Uterus (tissue), 4 donors: ENCODE results near the gene SHROOM3. TPM values are rescaled to one million over a fixed set of nuclear protein-coding genes. Genes with fewer than 3 reads are reported as not detected.

Experiments
- DNase-seq, 2 donors: peaks; one replicate each; pipeline ENCODE4 v3.0.0-alpha.2; 2019 to 2020
- H3K27ac ChIP-seq, 2 donors: fragments of 200-600 bp; sonication (generic); 1 replicate in 1 of 2; 2 replicates in 1 of 2; pipeline ENCODE4 v1.5.1; 2016 to 2018
- H3K27me3 ChIP-seq, 2 donors: fragments of 200-600 bp; sonication (generic); one replicate each; pipeline ENCODE4 v1.5.1; 2018 to 2019; ENCODE audit warnings: control low read depth in 1 of 2
- H3K36me3 ChIP-seq, 2 donors: fragments of 200-600 bp; sonication (generic); one replicate each; pipeline ENCODE4 v1.5.1; 2019; ENCODE audit warnings: control low read depth in 1 of 2
- H3K4me1 ChIP-seq, 2 donors: fragments of 200-600 bp; sonication (generic); one replicate each; pipeline ENCODE4 v1.5.1; 2018 to 2019; ENCODE audit warnings: control low read depth in 1 of 2
- H3K4me3 ChIP-seq, 2 donors: fragments of 200-600 bp; sonication (generic); 1 replicate in 1 of 2; 2 replicates in 1 of 2; pipeline ENCODE4 v1.5.1; 2018 to 2019; ENCODE audit warnings: mild to moderate bottlenecking in 1 of 2
- H3K9me3 ChIP-seq, 2 donors: fragments of 200-600 bp; sonication (generic); one replicate each; pipeline ENCODE4 v1.5.1; 2019; ENCODE audit warnings: control low read depth in 1 of 2
- CTCF ChIP-seq, 4 experiments: fragments of 200-600 bp in 2 of 4; fragments of 450-650 bp in 2 of 4; sonication (generic) in 2 of 4; IDR thresholded peaks; one replicate each; pipeline ENCODE4 v1.5.1; 2016 to 2019; ENCODE audit warnings: antibody characterized with exemption in 4 of 4, mild to moderate bottlenecking in 2 of 4, moderate library complexity in 1 of 4
- POLR2A ChIP-seq, 2 donors: fragments of 450-650 bp; IDR thresholded peaks; one replicate each; pipeline ENCODE4 v1.6.1; 2016; ENCODE audit warnings: antibody characterized with exemption in 2 of 2, mild to moderate bottlenecking in 1 of 2, moderate library complexity in 1 of 2
- intact Hi-C: fragments of 100-400 bp; cut with DNase I; formaldehyde crosslinking; loops from one replicate; pipeline ENCODE4 v1.15.1; 2023; ENCODE audit warnings: low total_unique reads
- total RNA-seq, 4 donors: library from RNA; depleted of rRNA in 3 of 4; stranded (reverse); fragments of >200 nt in 3 of 4; gene quantifications; one replicate each; pipeline versions ENCODE4 v1.1.0 to v1.2.4, GENCODE V29; 2014 to 2023
- donor health status: DM: yes; HTN: yes; CAD: no.

The SHROOM3 gene
- total RNA-seq, 4 donors from 2014 or later = 1.5 to 24.1 (median 3.4) TPM

GRCh38 chr4:76733068-76733771, 298.2 kb downstream of the SHROOM3 start:
- TF ChIP-seq CTCF (IDR thresholded peaks at IDR 0.05) (peak in 1 of 4 experiments; percentile 11), POLR2A (IDR thresholded peaks at IDR 0.05) (no peak)
- peaks cover 0 to 10% of the 10 kb centered on the region in 2 donors for H3K4me1 ChIP-seq
- H3K4me3 ChIP-seq = no peak overlapping the region
- no peak overlapping the region for H3K27ac ChIP-seq
- DNase-seq = no peak
- H3K27me3 ChIP-seq = no peaks in the 10 kb centered on the region
- intact Hi-C loops = no loop called here
- no peaks in the 10 kb centered on the region for H3K9me3 ChIP-seq
- H3K36me3 ChIP-seq = no peaks in the 10 kb centered on the region

GRCh38 chr4:76736414-76736813, 301.4 kb downstream of the SHROOM3 start:
- no peak for DNase-seq
- Histone ChIP-seq H3K4me1 (peaks cover 0 to 10% of the 10 kb centered on the region in 2 donors), H3K36me3 (no peaks in the 10 kb centered on the region), H3K4me3 (no peak overlapping the region), H3K27me3 (no peaks in the 10 kb centered on the region), H3K27ac (peak overlapping the region; percentile 80 to 83), H3K9me3 (no peaks in the 10 kb centered on the region)
- TF ChIP-seq POLR2A (IDR thresholded peaks at IDR 0.05) (no peak), CTCF (IDR thresholded peaks at IDR 0.05) (no peak)
- intact Hi-C loops = no loop called here

- no peak overlapping the region for H3K4me3 ChIP-seq
- DNase-seq = no peak
- peaks cover 0 to 10% of the 10 kb centered on the region in 2 donors for H3K4me1 ChIP-seq
- H3K9me3 ChIP-seq = no peaks in the 10 kb centered on the region
- intact Hi-C loops = no loop called here
- H3K27me3 ChIP-seq = no peaks in the 10 kb centered on the region
- TF ChIP-seq CTCF (IDR thresholded peaks at IDR 0.05) = no peak
- no peak for TF ChIP-seq POLR2A (IDR thresholded peaks at IDR 0.05)
- peak overlapping the region; percentile 80 to 83 for H3K27ac ChIP-seq
- H3K36me3 ChIP-seq = no peaks in the 10 kb centered on the region
These were observed 302.2 kb downstream of the SHROOM3 start for GRCh38 chr4:76737180-76737579.

GRCh38 chr4:76737771-76738085, 302.7 kb downstream of the SHROOM3 start:
- Histone ChIP-seq H3K4me3 (no peak overlapping the region), H3K27me3 (no peaks in the 10 kb centered on the region), H3K36me3 (no peaks in the 10 kb centered on the region), H3K27ac (peak overlapping the region; percentile 80 to 83), H3K4me1 (peaks cover 0 to 10% of the 10 kb centered on the region in 2 donors), H3K9me3 (no peaks in the 10 kb centered on the region)
- intact Hi-C loops = no loop called here
- no peak for DNase-seq
- no peak for TF ChIP-seq CTCF (IDR thresholded peaks at IDR 0.05)

GRCh38 chr4:76738086-76738931, 303.3 kb downstream of the SHROOM3 start:
- peak; percentile 63 to 70 for DNase-seq
- Histone ChIP-seq H3K9me3 (no peaks in the 10 kb centered on the region), H3K4me3 (no peak overlapping the region), H3K36me3 (no peaks in the 10 kb centered on the region), H3K27me3 (no peaks in the 10 kb centered on the region), H3K27ac (peak overlapping the region; percentile 80 to 83), H3K4me1 (peaks cover 0 to 10% of the 10 kb centered on the region in 2 donors)
- TF ChIP-seq POLR2A (IDR thresholded peaks at IDR 0.05) = peak in 1 of 2 donors; percentile 24
- no peak for TF ChIP-seq CTCF (IDR thresholded peaks at IDR 0.05)
- intact Hi-C loops = no loop called here
